ENCODE results near the gene TRIP10. TPM values are rescaled to one million over a fixed set of nuclear protein-coding genes. Genes with fewer than 3 reads are reported as not detected.
A peak's percentile ranks its signal among the peaks of the same experiment; 100 is the strongest.

The TRIP10 gene
- total and polyA plus RNA-seq, 7 experiments from 2014 or later, result 0.74 to 17.4 (median 5.2) TPM

- Mint-ChIP-seq H3K4me3 (no peak overlapping the region), H3K27me3 (no peaks in the 10 kb centered on the region), H3K9me3 (no peaks in the 10 kb centered on the region), H3K27ac (no peak overlapping the region), H3K4me1 (peaks cover 0 to 19% (median 4%) of the 10 kb centered on the region in 7 donors), H3K36me3 (peaks cover 0 to 18% (median 5%) of the 10 kb centered on the region in 5 donors)
- H3K4me3 ChIP-seq (ENCODE audit: low read length), result no peak overlapping the region
- H3K9me3 ChIP-seq (ENCODE audit: control insufficient read depth in 2 of 3, low read length in 3 of 3), result no peaks in the 10 kb centered on the region
- H3K36me3 ChIP-seq (ENCODE audit: control insufficient read depth in 2 of 3, insufficient read depth in 3 of 3, low read length in 3 of 3), result peaks cover 0 to 34% (median 4%) of the 10 kb centered on the region in 3 experiments
- intact Hi-C loops (cut with micrococcal nuclease), result loop anchor here (10.0 kb wide), 5 partner anchors 275 to 1045 kb away; partner anchors contain the start of genes ARHGEF18 (in 1 of the 2), HSD11B1L (in 1 of the 2), MICOS13 (in 1 of the 2) and RANBP3 (in 1 of the 2)
- CTCF ChIA-PET, result no interaction called here
- ATAC-seq, result peak; percentile 54
- H3K4me1 ChIP-seq (ENCODE audit: control insufficient read depth in 2 of 2, insufficient read depth in 2 of 2, low read length in 2 of 2), result no peaks in the 10 kb centered on the region
- no peak overlapping the region for H3K27ac ChIP-seq (ENCODE audit: low read depth, low read length)
- peak in 1 of 9 donors; percentile 48 for DNase-seq
- POLR2A ChIA-PET, result interaction anchor here (0.6 kb wide), 1 partner anchor 52 kb away, joined by 3 read pairs; no protein-coding TSS in a partner anchor
- H3K27me3 ChIP-seq (ENCODE audit: control insufficient read depth in 2 of 2, insufficient read depth in 2 of 2, low read length in 2 of 2), result no peaks in the 10 kb centered on the region
Observed at GRCh38 chr19:6730153-6730804, 9.2 kb upstream of the TRIP10 start.

DNA sequence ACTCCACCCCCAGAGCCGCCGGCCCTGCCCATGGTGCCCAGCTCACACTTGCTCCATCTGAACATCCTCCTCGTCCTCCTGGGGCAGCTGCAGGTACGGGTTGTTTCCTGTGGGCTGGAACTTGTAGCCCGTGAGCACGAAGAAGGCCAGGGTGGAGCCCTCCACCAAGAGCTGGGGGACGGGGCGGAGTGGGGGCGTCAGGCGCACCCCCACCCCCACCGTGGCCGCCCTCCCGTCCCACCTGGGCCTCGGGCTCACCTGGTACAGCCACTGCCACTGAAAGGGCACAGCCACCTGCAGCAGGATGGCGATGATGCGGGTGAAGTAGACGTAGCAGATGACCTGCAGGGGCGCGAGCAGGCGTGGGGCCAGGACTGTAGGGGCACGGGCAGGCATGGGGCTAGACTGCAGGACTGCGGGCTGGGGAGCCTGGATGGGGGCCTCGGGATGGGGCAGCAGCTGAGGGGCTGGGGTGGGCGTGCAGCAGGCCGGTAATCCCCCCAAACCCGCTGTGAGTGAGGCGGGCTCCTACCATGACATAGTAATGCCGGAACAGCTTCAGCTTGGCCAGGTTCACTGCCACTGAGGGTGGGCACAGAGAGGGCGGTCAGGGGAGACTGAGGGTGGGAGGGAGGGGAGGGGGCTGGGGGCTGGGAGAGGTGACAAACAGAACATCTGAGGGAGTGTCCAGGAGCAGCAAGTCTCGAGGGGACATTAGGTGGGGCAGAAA is 8.4 kb upstream of the TRIP10 start:
- H3K36me3 ChIP-seq (ENCODE audit: control insufficient read depth in 2 of 3, insufficient read depth in 3 of 3, low read length in 3 of 3), result peaks cover 0 to 34% (median 4%) of the 10 kb centered on the region in 3 experiments
- no peak overlapping the region for H3K4me3 Mint-ChIP-seq
- H3K27me3 Mint-ChIP-seq, result no peaks in the 10 kb centered on the region
- ChIA-PET POLR2A (interaction anchor here (0.6 kb wide), 1 partner anchor 125 kb away, joined by 4 read pairs; no protein-coding TSS in a partner anchor), CTCF (no interaction called here)
- no peaks in the 10 kb centered on the region for H3K9me3 ChIP-seq (ENCODE audit: control insufficient read depth in 2 of 3, low read length in 3 of 3)
- H3K27ac ChIP-seq (ENCODE audit: low read depth, low read length), result no peak overlapping the region
- no peaks in the 10 kb centered on the region for H3K9me3 Mint-ChIP-seq
- ATAC-seq, result no peak
- DNase-seq, result no peak
- H3K4me1 ChIP-seq (ENCODE audit: control insufficient read depth in 2 of 2, insufficient read depth in 2 of 2, low read length in 2 of 2), result peaks cover 4 to 6% of the 10 kb centered on the region in 2 donors
- no peak overlapping the region for H3K27ac Mint-ChIP-seq
- peaks cover 3 to 22% (median 4%) of the 10 kb centered on the region in 7 donors for H3K4me1 Mint-ChIP-seq
- peaks cover 0 to 18% (median 5%) of the 10 kb centered on the region in 5 donors for H3K36me3 Mint-ChIP-seq
- intact Hi-C loops (cut with micrococcal nuclease), result loop anchor here (10.0 kb wide), 5 partner anchors 274 to 1046 kb away; partner anchors contain the start of genes ARHGEF18 (in 1 of the 2), HSD11B1L (in 1 of the 2), MICOS13 (in 1 of the 2) and RANBP3 (in 1 of the 2)
- no peaks in the 10 kb centered on the region for H3K27me3 ChIP-seq (ENCODE audit: control insufficient read depth in 2 of 2, insufficient read depth in 2 of 2, low read length in 2 of 2)
- no peak overlapping the region for H3K4me3 ChIP-seq (ENCODE audit: low read length)

DNA sequence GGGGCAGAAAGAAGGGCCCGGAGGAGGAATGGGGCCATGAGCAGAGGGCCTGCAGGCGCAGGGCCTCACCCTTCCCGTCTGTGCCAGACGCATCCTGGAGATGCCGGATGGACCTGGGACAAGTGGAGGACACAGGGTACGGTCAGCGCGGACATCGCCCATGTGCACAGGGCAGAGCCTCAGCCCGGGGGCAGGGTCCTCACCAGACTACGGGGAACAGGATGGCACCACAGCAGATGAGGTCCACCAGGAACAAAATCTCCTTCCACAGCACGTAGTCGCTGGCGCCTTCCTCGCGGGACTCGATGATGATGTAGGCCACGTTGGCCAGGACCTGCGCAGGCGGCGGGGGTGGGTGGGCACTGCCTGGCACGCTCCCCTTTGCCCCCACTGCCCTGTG is 7.7 kb upstream of the TRIP10 start:
- H3K27ac ChIP-seq (ENCODE audit: low read depth, low read length), result no peak overlapping the region
- no peaks in the 10 kb centered on the region for H3K9me3 ChIP-seq (ENCODE audit: control insufficient read depth in 2 of 3, low read length in 3 of 3)
- Mint-ChIP-seq H3K9me3 (no peaks in the 10 kb centered on the region), H3K36me3 (peaks cover 0 to 18% (median 5%) of the 10 kb centered on the region in 5 donors), H3K4me1 (peaks cover 8 to 26% (median 10%) of the 10 kb centered on the region in 7 donors), H3K27ac (no peak overlapping the region), H3K4me3 (no peak overlapping the region), H3K27me3 (no peaks in the 10 kb centered on the region)
- DNase-seq (no peak), ATAC-seq (no peak)
- POLR2A ChIA-PET, result no interaction called here
- CTCF ChIA-PET, result no interaction called here
- intact Hi-C loops (cut with micrococcal nuclease), result loop anchor here (10.0 kb wide), 5 partner anchors 273 to 1047 kb away; partner anchors contain the start of genes ARHGEF18 (in 1 of the 2), HSD11B1L (in 1 of the 2), MICOS13 (in 1 of the 2) and RANBP3 (in 1 of the 2)
- peaks cover 6 to 9% of the 10 kb centered on the region in 2 donors for H3K4me1 ChIP-seq (ENCODE audit: control insufficient read depth in 2 of 2, insufficient read depth in 2 of 2, low read length in 2 of 2)
- no peak overlapping the region for H3K4me3 ChIP-seq (ENCODE audit: low read length)
- H3K36me3 ChIP-seq (ENCODE audit: control insufficient read depth in 2 of 3, insufficient read depth in 3 of 3, low read length in 3 of 3), result peaks cover 0 to 34% (median 4%) of the 10 kb centered on the region in 3 experiments
- no peaks in the 10 kb centered on the region for H3K27me3 ChIP-seq (ENCODE audit: control insufficient read depth in 2 of 2, insufficient read depth in 2 of 2, low read length in 2 of 2)

- H3K4me3 Mint-ChIP-seq, result peak overlapping the region in 1 of 10 donors; percentile 48
- Histone ChIP-seq H3K27me3 (ENCODE audit: control insufficient read depth in 2 of 2, insufficient read depth in 2 of 2, low read length in 2 of 2) (no peaks in the 10 kb centered on the region), H3K36me3 (ENCODE audit: control insufficient read depth in 2 of 3, insufficient read depth in 3 of 3, low read length in 3 of 3) (peaks cover 0 to 37% (median 4%) of the 10 kb centered on the region in 3 experiments), H3K9me3 (ENCODE audit: control insufficient read depth in 2 of 3, low read length in 3 of 3) (no peaks in the 10 kb centered on the region), H3K4me3 (ENCODE audit: low read length) (no peak overlapping the region), H3K4me1 (ENCODE audit: control insufficient read depth in 2 of 2, insufficient read depth in 2 of 2, low read length in 2 of 2) (peaks cover 8 to 11% of the 10 kb centered on the region in 2 donors), H3K27ac (ENCODE audit: low read depth, low read length) (no peak overlapping the region)
- ChIA-PET CTCF (interaction anchor here (0.5 kb wide), 2 partner anchors 77 to 276 kb away, joined by 3 read pairs; no protein-coding TSS in a partner anchor), POLR2A (no interaction called here)
- DNase-seq (no peak), ATAC-seq (no peak)
- intact Hi-C loops (cut with micrococcal nuclease), result loop anchor here (10.0 kb wide), 5 partner anchors 272 to 1048 kb away; partner anchors contain the start of genes ARHGEF18 (in 1 of the 2), HSD11B1L (in 1 of the 2), MICOS13 (in 1 of the 2) and RANBP3 (in 1 of the 2)
- peaks cover 0 to 3% (median 0%) of the 10 kb centered on the region in 5 donors for H3K27me3 Mint-ChIP-seq
- H3K36me3 Mint-ChIP-seq, result peaks cover 0 to 18% (median 5%) of the 10 kb centered on the region in 5 donors
- H3K4me1 Mint-ChIP-seq, result peaks cover 11 to 28% (median 14%) of the 10 kb centered on the region in 7 donors
- peak overlapping the region in 1 of 9 donors; percentile 49 for H3K27ac Mint-ChIP-seq
- no peaks in the 10 kb centered on the region for H3K9me3 Mint-ChIP-seq
Observed at GRCh38 chr19:6732803-6733337, 6.6 kb upstream of the TRIP10 start.

DNA sequence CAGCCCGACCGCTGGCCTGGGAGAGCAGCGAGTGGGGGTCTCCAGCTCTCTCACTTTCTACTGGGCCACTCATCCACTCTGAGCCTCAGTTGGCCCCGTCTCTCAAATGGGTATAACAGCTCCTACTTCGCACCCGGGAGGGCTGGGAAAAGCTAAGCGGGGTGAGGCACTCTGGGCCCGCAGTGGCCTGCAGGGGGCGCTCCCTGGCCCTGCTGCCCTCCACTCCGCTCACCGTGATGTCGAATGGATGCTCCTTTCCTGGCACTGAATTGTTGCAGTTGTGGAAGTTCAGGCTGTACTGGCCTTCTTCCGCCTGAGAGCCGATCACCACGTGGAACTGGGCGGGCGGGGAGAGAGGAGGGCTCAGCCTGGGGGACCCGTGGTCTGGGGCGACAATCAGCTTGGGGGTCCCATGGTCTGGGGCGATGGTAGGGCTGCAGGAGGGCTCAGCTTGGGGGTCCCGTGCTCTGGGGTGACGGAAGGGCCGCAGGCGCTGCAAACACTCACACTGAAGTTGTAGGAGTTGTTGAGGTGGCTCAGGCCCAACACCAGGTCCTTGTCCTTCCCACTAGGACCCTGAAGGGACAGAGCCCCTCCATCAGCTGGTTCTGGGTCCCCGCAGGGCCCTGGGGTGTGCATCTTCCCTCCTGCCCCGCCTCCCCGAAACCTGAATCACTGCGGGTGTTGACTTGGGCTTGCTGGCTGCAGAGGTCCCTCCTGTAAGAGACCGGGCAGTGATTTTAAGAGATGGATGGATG is 6.0 kb upstream of the TRIP10 start:
- Mint-ChIP-seq H3K27me3 (peaks cover 0 to 3% (median 0%) of the 10 kb centered on the region in 5 donors), H3K4me1 (peaks cover 17 to 29% (median 20%) of the 10 kb centered on the region in 7 donors), H3K4me3 (no peak overlapping the region), H3K36me3 (peaks cover 0 to 18% (median 5%) of the 10 kb centered on the region in 5 donors), H3K27ac (no peak overlapping the region), H3K9me3 (no peaks in the 10 kb centered on the region)
- intact Hi-C loops (cut with micrococcal nuclease), result loop anchor here (10.0 kb wide), 5 partner anchors 271 to 1049 kb away; partner anchors contain the start of genes ARHGEF18 (in 1 of the 2), HSD11B1L (in 1 of the 2), MICOS13 (in 1 of the 2) and RANBP3 (in 1 of the 2)
- no peak for DNase-seq
- H3K36me3 ChIP-seq (ENCODE audit: control insufficient read depth in 2 of 3, insufficient read depth in 3 of 3, low read length in 3 of 3), result peaks cover 0 to 37% (median 4%) of the 10 kb centered on the region in 3 experiments
- CTCF ChIA-PET, result no interaction called here
- no peak for ATAC-seq
- peaks cover 14 to 18% of the 10 kb centered on the region in 2 donors for H3K4me1 ChIP-seq (ENCODE audit: control insufficient read depth in 2 of 2, insufficient read depth in 2 of 2, low read length in 2 of 2)
- no peak overlapping the region for H3K4me3 ChIP-seq (ENCODE audit: low read length)
- no peaks in the 10 kb centered on the region for H3K27me3 ChIP-seq (ENCODE audit: control insufficient read depth in 2 of 2, insufficient read depth in 2 of 2, low read length in 2 of 2)
- H3K27ac ChIP-seq (ENCODE audit: low read depth, low read length), result no peak overlapping the region
- POLR2A ChIA-PET, result no interaction called here
- H3K9me3 ChIP-seq (ENCODE audit: control insufficient read depth in 2 of 3, low read length in 3 of 3), result no peaks in the 10 kb centered on the region
